AG04450 (cell line): ENCODE data around the gene STK10. TPM values are rescaled to one million over a fixed set of nuclear protein-coding genes. Genes with fewer than 3 reads are reported as not detected.

Experiments used
- CTCF ChIA-PET: fragments of 300-600, 350-600 bp; formaldehyde crosslinking; extraction: SDS; loops from one replicate; lab custom pipeline; 2022; ENCODE audit warnings: antibody characterized with exemption, inconsistent platforms; lab: Charles Lee
- POLR2A ChIA-PET: fragments of 350-600 bp; formaldehyde crosslinking; extraction: SDS; loops from one replicate; lab custom pipeline; 2021; ENCODE audit warnings: antibody characterized with exemption, inconsistent platforms; lab: Yijun Ruan, JAX
- DNase-seq: peaks from one replicate; pipeline ENCODE4 v3.0.0-alpha.2; 2011; ENCODE audit warnings: low read depth, low spot score
- H3K27ac ChIP-seq: one replicate; pipeline ENCODE4 v1.5.1; 2012; ENCODE audit warnings: low read depth, low read length, control low read depth
- H3K27me3 ChIP-seq: one replicate; pipeline ENCODE4 v1.6.0; 2012; ENCODE audit warnings: low read length; ENCODE audit not compliant: control insufficient read depth, insufficient read depth
- H3K4me3 ChIP-seq: 2 replicates; pipeline ENCODE4 v1.5.1; 2011; ENCODE audit warnings: mild to moderate bottlenecking, low read depth, low read length, control low read depth
- H3K9me3 ChIP-seq: 2 replicates; pipeline ENCODE4 v1.5.1; 2012; ENCODE audit warnings: low read length; ENCODE audit not compliant: control insufficient read depth, insufficient read depth
- polyA plus RNA-seq: library from polyadenylated mRNA; depleted of rRNA; stranded (reverse); fragments of >200 nt; gene quantifications from 2 replicates; pipeline ENCODE4 v1.2.3, GENCODE V29; 2011
- TF ChIP-seq, protein P1 (sequence below): IDR thresholded peaks from 2 replicates; pipeline ENCODE4 v1.5.1; 2011; ENCODE audit warnings: low read depth, low read length, control low read depth, inconsistent platforms

Gene STK10
- polyA plus RNA-seq, 1 experiment, result 7.8 TPM

DNA sequence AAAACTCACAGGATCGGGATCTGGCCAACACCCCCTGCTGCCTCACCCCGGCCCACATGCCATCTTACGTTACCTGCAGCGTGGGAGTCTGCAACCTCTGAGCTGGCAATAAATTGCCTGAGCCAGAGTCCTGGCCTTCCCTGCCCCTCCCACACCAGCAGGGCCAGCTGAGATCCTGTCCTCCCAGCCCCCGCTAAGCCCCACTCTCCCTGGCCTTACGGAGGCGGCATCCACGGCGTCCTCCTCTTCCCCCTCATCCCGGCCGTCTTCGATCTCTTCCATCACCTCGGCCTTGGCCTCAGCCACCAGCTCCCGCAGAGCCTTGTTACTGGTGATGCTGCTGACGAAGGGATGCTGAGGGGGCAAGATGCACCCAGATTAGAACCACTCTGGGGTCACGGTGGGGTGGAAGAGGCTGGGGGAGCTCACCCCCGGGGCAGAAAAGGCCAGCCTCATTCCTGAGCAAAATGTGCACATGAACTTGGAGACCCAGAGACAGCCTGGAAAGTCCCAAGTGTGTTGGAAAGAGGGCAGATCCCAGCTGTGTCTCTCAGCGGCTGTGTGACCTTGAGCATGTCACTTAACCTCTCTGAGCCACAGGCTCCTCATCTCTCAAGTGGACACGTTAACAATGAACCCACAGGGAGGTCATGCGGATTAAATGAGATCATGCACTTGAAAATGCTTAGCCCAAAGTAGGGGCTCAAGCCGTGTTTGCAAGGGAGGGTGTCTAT is 91.7 kb downstream of the STK10 start:
- H3K9me3 ChIP-seq, result no peaks in the 10 kb centered on the region; the same call in 1 of the 2 replicates
- TF ChIP-seq, protein P1, sequence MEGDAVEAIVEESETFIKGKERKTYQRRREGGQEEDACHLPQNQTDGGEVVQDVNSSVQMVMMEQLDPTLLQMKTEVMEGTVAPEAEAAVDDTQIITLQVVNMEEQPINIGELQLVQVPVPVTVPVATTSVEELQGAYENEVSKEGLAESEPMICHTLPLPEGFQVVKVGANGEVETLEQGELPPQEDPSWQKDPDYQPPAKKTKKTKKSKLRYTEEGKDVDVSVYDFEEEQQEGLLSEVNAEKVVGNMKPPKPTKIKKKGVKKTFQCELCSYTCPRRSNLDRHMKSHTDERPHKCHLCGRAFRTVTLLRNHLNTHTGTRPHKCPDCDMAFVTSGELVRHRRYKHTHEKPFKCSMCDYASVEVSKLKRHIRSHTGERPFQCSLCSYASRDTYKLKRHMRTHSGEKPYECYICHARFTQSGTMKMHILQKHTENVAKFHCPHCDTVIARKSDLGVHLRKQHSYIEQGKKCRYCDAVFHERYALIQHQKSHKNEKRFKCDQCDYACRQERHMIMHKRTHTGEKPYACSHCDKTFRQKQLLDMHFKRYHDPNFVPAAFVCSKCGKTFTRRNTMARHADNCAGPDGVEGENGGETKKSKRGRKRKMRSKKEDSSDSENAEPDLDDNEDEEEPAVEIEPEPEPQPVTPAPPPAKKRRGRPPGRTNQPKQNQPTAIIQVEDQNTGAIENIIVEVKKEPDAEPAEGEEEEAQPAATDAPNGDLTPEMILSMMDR, result no peak
- DNase-seq, result no peak
- no peak overlapping the region for H3K4me3 ChIP-seq
- ChIA-PET POLR2A (no interaction called here), CTCF (interaction anchor here (0.5 to 1.2 kb wide), 4 partner anchors 10 to 338 kb away, joined by 3 to 8 read pairs (median 4); no protein-coding TSS in a partner anchor)
- no peak overlapping the region for H3K27ac ChIP-seq
- H3K27me3 ChIP-seq, result no peaks in the 10 kb centered on the region

- H3K4me3 ChIP-seq, result no peak overlapping the region
- ChIA-PET POLR2A (no interaction called here), CTCF (interaction anchor here (0.5 to 1.2 kb wide), 4 partner anchors 11 to 198 kb away, joined by 3 to 8 read pairs (median 4); no protein-coding TSS in a partner anchor)
- H3K9me3 ChIP-seq, result no peaks in the 10 kb centered on the region; the same call in 1 of the 2 replicates
- TF ChIP-seq, protein P1, result no peak
- H3K27ac ChIP-seq, result no peak overlapping the region
- H3K27me3 ChIP-seq, result no peaks in the 10 kb centered on the region
- DNase-seq, result no peak
Measured at GRCh38 chr5:172095368-172096206, 92.4 kb downstream of the STK10 start.

DNA sequence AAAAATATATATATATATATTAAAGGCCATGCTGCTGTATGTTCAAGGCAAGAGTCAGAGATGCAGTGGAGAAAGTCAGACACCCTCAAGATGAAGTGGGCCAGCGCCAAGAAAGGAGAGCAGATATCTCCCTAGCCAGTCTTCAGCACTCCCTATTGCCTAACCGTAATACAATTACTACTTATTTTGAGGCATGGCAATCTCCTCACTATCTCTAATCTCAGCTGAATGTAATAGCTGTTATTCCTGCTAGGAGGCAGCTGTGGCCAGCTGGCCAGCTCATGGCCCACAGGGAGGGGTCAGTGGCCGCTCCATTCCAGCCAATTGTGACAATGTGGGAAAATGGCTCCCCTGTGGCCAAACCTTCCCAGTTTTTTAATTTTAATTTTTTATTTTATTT is 94.1 kb downstream of the STK10 start:
- TF ChIP-seq, protein P1, result no peak
- Histone ChIP-seq H3K4me3 (no peak overlapping the region), H3K9me3 (no peaks in the 10 kb centered on the region; the same call in 1 of the 2 replicates), H3K27ac (no peak overlapping the region), H3K27me3 (no peaks in the 10 kb centered on the region)
- no peak for DNase-seq
- ChIA-PET POLR2A (no interaction called here), CTCF (no interaction called here)

GRCh38 chr5:172093559-172093958 is 94.5 kb downstream of the STK10 start:
- Histone ChIP-seq H3K27ac (no peak overlapping the region), H3K4me3 (no peak overlapping the region), H3K9me3 (no peaks in the 10 kb centered on the region; the same call in 1 of the 2 replicates), H3K27me3 (no peaks in the 10 kb centered on the region)
- ChIA-PET POLR2A (no interaction called here), CTCF (no interaction called here)
- no peak for DNase-seq
- TF ChIP-seq, protein P1, result no peak
